Liver (tissue), 3 donors: ENCODE data around the gene CCR3.

Experiments used
- EGR1 ChIP-seq, 2 donors: IDR thresholded peaks; 2 replicates each; pipeline ENCODE4 v1.6.1; 2016 to 2018; ENCODE audit warnings: antibody characterized with exemption in 2 of 2, low read depth in 2 of 2
- GABPA ChIP-seq, 2 donors: IDR thresholded peaks in 1 of 2; conservative IDR thresholded peaks in 1 of 2; 2 replicates each; pipeline ENCODE4 v1.6.1; 2016; ENCODE audit warnings: antibody characterized with exemption in 2 of 2, mild to moderate bottlenecking in 1 of 2, moderate library complexity in 1 of 2
- JUND ChIP-seq, 2 donors: IDR thresholded peaks; 2 replicates each; pipeline ENCODE4 v1.6.1; 2016; ENCODE audit warnings: antibody characterized with exemption in 2 of 2
- RAD21 ChIP-seq, 2 donors: IDR thresholded peaks; 2 replicates each; pipeline ENCODE4 v1.6.1; 2016; ENCODE audit warnings: antibody characterized with exemption in 2 of 2, mild to moderate bottlenecking in 2 of 2
- RXRA ChIP-seq, 2 donors: IDR thresholded peaks; 2 replicates each; pipeline ENCODE4 v1.6.1; 2017 to 2018; ENCODE audit warnings: antibody characterized with exemption in 2 of 2, mild to moderate bottlenecking in 1 of 2
- TAF1 ChIP-seq: conservative IDR thresholded peaks from 2 replicates; pipeline ENCODE4 v1.6.1; 2016; ENCODE audit warnings: antibody characterized with exemption, mild to moderate bottlenecking
- TF ChIP-seq, protein P1 (sequence below): fragments of 150-350 bp; IDR thresholded peaks from 2 replicates; pipeline ENCODE4 v1.5.1; 2017; ENCODE audit warnings: improper control_type of control experiment, low read depth, low read length; ENCODE audit not compliant: missing input control
- TF ChIP-seq, protein P2 (sequence below): IDR thresholded peaks from 2 replicates; pipeline ENCODE4 v1.6.1; 2016; ENCODE audit warnings: antibody characterized with exemption
- TF ChIP-seq, protein P3 (sequence below): IDR thresholded peaks from 2 replicates; pipeline ENCODE4 v1.6.1; 2016; ENCODE audit warnings: antibody characterized with exemption, mild to moderate bottlenecking
- donor health status: healthy.
- donor health status: healthy.

DNA sequence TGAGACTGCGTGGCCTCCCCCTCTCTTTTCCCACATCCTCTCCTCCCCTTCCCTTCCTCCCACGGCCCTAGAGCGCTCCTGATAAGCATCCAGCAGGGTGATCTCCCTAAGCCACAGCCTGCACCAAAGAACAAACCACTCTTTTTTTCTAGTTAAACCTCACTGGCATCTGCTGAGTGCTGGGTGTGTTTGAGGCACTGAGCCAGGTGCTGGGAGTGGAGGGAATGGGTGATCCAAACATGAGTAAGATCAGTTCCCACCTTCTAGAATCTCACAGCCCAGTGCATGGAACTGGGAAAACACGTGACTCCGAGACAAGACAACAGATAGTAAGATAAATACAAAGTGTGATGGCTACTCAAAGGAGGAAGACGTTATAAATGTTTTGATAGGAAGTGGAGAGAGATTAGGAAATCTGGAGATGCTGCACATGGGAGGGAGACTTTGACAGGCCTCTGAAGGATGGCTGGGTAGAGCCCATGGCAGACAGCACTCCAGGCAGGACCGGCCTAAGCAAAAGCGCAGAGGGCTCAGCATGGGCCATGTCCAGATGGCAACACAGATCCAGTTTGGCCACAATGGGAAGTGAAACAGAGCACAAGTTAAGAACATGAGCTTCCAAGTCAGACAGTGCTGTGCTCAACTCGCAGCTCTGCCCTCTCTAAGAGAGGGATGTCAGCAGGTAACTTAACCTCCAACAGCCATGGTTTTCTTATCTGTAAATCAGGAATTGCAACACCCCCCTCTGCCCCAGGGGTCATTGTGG is 55.6 kb downstream of the CCR3 start:
- TF ChIP-seq, protein P1, sequence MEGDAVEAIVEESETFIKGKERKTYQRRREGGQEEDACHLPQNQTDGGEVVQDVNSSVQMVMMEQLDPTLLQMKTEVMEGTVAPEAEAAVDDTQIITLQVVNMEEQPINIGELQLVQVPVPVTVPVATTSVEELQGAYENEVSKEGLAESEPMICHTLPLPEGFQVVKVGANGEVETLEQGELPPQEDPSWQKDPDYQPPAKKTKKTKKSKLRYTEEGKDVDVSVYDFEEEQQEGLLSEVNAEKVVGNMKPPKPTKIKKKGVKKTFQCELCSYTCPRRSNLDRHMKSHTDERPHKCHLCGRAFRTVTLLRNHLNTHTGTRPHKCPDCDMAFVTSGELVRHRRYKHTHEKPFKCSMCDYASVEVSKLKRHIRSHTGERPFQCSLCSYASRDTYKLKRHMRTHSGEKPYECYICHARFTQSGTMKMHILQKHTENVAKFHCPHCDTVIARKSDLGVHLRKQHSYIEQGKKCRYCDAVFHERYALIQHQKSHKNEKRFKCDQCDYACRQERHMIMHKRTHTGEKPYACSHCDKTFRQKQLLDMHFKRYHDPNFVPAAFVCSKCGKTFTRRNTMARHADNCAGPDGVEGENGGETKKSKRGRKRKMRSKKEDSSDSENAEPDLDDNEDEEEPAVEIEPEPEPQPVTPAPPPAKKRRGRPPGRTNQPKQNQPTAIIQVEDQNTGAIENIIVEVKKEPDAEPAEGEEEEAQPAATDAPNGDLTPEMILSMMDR: no peak
- TF ChIP-seq GABPA (IDR thresholded peaks at IDR 0.05 in 1 of 2, conservative IDR thresholded peaks at IDR 0.05 in 1 of 2): no peak
- no peak for TF ChIP-seq RAD21 (IDR thresholded peaks at IDR 0.05)
- no peak for TF ChIP-seq EGR1 (IDR thresholded peaks at IDR 0.05; ENCODE audit: low read depth in 2 of 2)
- no peak for TF ChIP-seq TAF1
- TF ChIP-seq, protein P2, sequence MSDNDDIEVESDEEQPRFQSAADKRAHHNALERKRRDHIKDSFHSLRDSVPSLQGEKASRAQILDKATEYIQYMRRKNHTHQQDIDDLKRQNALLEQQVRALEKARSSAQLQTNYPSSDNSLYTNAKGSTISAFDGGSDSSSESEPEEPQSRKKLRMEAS: no peak
- TF ChIP-seq JUND (IDR thresholded peaks at IDR 0.05): no peak
- TF ChIP-seq, protein P3, sequence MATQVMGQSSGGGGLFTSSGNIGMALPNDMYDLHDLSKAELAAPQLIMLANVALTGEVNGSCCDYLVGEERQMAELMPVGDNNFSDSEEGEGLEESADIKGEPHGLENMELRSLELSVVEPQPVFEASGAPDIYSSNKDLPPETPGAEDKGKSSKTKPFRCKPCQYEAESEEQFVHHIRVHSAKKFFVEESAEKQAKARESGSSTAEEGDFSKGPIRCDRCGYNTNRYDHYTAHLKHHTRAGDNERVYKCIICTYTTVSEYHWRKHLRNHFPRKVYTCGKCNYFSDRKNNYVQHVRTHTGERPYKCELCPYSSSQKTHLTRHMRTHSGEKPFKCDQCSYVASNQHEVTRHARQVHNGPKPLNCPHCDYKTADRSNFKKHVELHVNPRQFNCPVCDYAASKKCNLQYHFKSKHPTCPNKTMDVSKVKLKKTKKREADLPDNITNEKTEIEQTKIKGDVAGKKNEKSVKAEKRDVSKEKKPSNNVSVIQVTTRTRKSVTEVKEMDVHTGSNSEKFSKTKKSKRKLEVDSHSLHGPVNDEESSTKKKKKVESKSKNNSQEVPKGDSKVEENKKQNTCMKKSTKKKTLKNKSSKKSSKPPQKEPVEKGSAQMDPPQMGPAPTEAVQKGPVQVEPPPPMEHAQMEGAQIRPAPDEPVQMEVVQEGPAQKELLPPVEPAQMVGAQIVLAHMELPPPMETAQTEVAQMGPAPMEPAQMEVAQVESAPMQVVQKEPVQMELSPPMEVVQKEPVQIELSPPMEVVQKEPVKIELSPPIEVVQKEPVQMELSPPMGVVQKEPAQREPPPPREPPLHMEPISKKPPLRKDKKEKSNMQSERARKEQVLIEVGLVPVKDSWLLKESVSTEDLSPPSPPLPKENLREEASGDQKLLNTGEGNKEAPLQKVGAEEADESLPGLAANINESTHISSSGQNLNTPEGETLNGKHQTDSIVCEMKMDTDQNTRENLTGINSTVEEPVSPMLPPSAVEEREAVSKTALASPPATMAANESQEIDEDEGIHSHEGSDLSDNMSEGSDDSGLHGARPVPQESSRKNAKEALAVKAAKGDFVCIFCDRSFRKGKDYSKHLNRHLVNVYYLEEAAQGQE: no peak
- no peak for TF ChIP-seq RXRA (IDR thresholded peaks at IDR 0.05)
